Stimulated activated CD4-positive, alpha-beta T cell treated with anti-CD3 and anti-CD28 coated beads, Interleukin-4, amount 100 ng/mL, for 48 hours (primary cell): Measurements from ENCODE around the gene SERAC1.
"Not testable (repeated sequence)": the region's sequence is repeated elsewhere in the genome, so short reads cannot be mapped to it uniquely, and the experiment has no call there.

ENCODE experiments used
- DNase-seq, 2 donors: peaks; one replicate each; pipeline ENCODE4 v3.0.0-alpha.2; 2020; ENCODE audit warnings: low read depth in 2 of 2

The SERAC1 gene

DNA sequence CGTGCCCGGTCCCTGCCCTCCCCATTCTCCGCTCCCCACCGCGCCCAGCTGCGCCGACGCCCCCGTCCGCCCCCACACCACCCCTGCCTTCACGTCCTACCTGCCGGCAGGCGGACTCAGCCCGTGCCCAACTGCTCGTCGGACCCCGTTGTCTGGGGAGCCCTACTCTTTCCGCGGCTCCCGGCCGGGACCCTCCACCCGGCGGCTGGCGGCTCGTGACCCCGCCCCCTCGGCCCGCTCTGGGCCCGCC, at the start of gene SERAC1:
SERAC1 (minus strand) TSS at position 223 of the 250 bp plus-strand sequence. CDS start 9,899 bp downstream, outside the sequence.
- no peak for DNase-seq

GRCh38 chr6:158213925-158214674, 46.0 kb upstream of the SERAC1 start:
- DNase-seq = peak; percentile 31 to 44

- DNase-seq = no peak
Measured at GRCh38 chr6:158211273-158212055, 43.4 kb upstream of the SERAC1 start.

DNA sequence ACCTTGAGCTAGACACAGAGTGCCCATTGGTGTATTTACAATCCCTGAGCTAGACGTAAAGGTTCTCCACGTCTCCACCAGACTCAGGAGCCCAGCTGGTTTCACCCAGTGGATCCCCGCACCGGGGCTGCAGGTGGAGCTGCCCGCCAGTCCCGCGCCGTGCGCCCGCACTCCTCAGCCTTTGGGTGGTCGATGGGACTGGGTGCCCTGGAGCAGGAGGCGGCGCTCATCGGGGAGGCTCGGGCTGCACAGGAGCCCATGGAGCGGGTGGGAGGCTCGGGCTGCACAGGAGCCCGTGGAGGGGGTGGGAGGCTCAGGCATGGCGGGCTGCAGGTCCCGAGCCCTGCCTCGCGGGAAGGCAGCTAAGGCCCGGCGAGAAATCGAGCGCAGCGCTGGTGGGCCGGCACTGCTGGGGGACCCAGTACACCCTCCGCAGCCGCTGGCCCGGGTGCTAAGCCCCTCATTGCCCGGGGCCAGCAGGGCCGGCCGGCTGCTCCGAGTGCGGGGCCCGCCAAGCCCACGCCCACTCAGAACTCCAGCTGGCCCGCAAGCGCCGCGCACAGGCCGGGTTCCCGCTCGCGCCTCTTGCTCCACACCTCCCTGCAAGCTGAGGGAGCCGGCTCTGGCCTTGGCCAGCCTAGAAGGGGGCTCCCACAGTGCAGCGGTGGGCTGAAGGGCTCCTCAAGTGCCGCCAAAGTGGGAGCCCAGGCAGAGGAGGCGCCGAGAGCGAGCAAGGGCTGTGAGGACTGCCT, 41.7 kb upstream of the SERAC1 start:
- DNase-seq = not testable (repeated sequence)

DNA sequence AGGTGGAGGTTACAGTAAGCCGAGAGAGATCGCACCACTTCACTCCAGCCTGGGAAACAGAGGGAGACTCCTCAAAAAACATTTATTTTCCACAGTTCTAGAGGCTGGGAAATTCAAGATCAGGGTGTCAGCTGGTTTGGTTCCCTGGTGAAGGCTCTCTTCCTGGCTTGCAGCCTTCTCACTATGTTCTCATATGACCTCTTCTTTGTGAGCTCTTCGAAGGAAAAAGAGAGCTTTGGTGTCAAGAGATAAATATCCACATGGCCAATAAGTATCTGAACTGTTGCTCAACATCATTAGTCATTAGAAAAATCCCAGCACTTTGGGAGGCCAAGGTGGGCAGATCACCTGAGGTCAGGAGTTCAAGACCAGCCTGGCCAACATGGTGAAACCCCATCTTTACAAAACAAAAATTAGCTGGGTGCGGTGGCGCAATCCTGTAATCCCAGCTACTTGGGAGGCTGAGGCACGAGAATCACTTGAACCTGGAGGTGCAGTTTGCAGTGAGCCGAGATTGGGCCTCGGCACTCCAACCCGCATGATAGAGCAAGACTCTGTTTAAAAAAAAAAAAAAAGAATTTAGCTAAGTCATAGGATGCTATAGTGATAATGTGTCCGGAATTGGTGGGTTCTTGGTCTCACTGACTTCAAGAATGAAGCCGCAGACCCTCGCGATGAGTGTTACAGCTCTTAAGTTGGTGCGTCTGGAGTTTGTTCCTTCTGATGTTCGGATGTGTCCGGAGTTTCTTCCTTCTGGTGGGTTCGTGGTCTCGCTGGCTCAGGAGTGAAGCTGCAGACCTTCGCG, 40.4 kb upstream of the SERAC1 start:
- DNase-seq = not testable (repeated sequence)

DNA sequence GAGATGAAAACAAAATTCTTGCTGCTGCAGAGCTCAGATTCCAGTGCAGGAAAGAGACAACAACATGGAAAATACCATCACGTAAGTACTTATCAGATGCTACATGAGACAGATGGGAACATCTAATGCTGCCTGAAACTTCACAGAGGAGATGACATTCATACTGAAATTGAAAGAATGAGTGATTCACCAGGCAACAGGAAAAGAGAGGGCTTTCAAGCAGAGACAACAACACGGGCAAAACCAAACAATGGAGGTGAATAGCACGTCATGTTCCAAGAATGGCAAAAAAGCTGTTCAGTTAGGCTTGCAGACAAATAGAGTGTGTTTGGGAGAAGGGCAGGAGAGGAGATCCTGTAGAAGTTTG, 39.3 kb upstream of the SERAC1 start:
- DNase-seq = no peak

GRCh38 chr6:158206740-158207421, 38.8 kb upstream of the SERAC1 start:
- DNase-seq = no peak

DNA sequence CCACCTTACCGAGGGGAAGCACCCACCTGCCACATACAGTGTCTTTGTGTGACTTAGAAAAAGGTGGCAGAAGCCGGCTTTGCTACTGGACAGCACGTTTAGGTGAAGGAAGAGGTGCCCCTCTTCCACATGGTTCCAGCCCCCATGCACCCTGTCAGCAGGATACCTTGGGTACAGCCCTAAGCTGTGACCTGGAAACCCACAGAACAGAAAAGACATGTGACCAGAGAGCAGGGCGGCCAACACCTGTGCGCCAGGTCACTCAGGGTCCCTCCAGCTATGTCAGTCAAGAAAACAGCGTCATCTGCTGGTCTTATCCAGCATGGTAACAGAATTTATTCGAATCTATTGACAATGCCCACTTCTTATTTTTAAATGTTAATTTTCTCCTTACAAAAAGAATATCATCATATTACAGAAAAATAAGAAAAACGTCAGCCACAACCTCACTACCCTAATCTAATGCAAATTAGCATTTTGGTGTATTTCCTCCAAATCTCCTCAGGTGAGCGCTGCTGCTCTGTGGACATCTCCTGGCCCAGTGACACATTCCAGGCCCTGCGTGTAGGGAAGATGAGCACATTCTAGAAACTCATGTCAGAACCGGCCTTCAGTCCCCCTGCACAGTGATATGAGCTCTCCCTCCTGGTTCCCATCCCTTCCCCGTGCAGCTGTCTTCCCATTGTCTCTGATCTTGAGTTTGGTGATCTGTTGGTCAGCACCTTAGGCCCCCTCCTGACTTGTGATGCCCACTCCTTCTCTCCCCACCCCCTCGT, 37.3 kb upstream of the SERAC1 start:
- no peak for DNase-seq

DNA sequence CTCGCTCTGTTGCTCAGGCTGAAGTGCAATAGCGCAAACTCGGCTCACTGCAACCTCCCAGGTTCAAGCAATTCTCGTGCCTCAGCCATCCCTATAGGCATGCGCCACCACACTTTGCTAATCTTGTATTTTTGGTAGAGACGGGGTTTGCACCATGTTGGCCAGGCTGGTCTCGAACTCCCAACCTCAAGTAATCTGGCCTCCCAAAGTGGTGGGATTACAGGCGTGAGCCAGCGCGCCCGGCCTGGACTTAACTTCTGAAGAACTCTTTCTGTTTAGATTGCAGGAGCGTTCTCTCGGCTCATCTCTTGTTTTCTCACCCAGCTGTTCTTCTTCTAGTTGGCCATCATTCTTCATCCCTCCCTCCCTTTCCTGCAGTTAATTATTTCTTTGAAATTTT, 30.4 kb upstream of the SERAC1 start:
- no peak for DNase-seq

DNA sequence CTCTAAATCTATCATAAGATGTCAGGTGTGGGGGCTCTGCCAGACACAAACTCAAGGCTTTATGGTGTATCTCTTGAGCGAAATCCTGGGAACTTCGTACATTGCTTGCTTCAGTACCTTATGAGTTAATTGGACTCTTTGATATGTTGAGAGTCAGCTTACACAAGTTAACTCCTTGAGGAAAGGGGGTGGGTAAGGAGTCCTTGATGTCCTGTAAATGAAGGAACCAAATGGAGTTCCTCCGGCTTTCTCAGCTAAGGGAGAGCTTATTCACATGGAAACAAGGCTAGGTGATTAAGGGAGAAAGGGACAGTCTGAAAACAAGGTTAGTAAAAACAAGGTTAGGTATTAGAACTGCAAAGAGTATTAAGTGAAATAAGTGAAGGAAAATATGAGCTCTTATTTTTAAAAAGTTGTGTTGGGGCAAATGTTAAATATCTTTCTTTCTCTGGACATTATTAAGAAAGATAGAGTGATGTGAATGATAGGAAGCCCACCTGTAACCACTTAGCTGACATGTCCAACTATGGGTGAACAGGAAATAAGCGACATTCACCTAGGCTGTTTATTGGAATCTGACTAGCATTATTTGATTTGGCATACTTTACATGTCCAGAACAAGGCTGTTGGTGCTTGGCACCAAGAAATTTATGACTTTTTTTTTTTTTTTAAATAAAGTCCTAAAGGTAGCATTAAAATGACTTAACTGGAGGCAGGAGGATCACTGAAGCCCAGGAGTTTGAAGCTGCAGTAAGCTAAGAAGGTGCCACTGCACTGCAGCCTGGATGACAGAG, 26.6 kb upstream of the SERAC1 start:
- DNase-seq = no peak

GRCh38 chr6:158191761-158192160, 23.7 kb upstream of the SERAC1 start:
- DNase-seq = no peak

DNA sequence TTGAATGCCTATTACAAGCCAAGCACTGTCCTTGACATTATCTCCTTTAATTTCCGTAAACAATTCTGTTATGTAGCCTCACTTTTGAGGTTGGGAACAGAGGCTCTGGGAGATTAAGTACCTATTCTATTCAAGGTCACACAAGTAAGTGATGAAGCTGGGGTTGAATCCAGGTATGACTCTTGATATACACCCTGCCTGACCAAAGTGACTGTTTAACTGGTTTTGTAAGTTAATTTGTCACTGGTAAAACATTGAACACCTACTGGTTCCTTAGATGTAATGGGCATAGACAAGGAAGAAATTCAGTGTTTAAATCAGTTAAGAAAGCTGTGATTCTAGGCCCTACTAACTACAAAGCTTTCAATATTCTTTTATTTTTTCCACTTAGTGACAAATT, 23.0 kb upstream of the SERAC1 start:
- no peak for DNase-seq

DNA sequence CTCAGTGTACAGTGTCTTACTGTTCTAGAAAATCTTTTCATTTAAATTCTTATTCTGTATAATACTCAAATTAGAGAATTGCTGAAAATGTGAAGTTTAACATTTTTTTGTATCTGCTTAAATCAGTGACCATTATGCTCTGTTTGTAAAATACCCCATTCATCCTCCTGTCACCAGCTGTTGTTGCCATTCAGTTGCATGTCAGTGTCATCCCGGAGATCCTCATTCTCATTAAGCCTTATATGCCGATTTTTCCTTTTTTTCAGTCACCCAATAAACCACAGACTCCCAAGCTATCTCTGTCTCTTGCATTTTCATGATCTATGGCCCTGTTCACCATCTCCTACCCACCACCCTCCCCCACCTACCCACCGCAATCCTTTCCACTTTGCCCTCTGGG, 20.5 kb upstream of the SERAC1 start:
- DNase-seq = no peak

- DNase-seq = no peak
Measured at GRCh38 chr6:158185729-158186456, 17.8 kb upstream of the SERAC1 start.

DNA sequence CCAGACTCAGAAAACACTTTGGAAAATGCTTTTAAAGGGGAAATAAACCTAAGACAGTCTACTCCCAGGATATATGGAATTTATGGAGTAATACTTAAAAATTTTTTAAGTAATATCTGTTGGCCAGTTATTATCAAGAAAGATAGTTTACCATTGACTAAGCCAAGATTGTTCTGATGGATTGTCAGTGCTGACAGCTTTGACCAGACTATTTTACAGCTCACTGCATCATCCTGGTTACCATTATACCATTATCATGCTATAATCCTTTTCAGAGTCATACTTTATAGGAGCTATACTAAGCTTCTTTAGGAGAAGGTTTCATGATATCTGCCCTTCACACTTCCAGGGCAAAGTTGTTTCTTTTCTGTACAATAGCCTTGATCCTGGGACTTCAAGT, 16.5 kb upstream of the SERAC1 start:
- no peak for DNase-seq

DNA sequence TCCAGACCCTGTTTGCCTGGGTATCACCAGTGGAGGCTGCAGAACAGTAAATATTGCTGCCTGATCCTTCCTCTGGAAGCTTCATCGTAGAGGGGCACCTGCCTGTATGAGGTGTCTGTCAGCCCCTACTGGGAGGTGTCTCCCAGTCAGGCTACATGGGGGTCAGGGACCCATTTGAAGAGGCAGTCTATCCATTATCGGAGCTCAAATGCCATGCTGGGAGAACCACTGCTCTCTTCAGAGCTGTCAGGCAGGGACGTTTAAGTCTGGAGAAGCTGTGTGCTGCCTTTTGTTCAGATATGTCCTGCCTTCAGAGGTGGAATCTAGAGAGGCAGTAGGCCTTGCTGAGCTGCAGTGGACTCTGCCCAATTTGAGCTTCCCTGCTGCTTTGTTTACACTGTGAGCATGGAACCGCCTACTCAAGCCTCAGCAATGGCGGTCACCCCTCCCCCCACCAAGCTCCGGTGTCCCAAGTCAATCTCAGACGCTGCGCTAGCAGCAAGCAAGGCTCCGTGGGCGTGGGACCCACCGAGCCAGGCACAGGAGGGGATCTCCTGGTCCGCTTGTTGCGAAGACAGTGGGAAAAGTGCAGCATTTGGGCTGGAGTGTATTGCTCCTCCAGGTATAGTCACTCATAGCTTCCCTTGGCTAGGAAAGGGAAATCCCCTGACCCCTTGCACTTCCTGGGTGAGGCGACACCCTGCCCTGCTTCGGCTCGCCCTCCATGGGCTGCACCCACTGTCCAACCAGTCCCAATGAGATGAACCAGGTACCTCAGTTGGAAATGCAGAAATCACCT, 15.3 kb upstream of the SERAC1 start:
- not testable (repeated sequence) for DNase-seq

DNA sequence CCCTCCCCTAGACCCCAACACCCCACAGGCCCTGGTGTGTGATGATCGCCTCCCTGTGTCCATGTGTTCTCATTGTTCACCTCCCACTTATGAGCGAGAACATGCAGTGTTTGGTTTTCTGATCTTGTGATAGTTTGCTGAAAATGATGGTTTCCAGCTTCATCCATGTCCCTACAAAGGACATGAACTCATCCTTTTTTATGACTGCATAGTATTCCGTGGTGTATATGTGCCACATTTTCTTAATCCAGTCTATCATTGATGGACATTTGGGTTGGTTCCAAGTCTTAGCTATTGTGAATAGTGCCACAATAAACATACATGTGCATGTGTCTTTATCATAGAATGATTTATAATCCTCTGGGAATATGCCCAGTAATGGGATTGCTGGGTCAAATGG, 9.7 kb upstream of the SERAC1 start:
- not testable (repeated sequence) for DNase-seq

DNA sequence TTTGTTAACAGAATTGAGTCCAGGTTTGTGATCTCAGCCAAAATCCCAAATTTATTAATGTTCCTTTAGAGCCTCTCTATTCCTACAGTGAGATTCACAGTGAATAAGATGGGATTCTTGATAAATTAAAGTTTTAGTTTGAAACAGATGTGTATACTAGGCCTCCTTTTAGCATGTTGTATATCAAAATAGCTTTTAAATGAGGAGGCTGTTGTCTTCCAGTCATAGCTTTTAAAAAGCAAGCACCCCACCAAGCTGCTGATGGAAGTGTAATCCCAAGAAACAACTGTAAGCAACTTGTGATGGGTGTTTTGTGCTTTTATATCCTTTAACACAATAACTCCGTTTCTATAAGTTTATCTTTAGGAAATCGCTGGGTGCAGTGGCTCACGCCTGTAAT, 7.0 kb upstream of the SERAC1 start:
- DNase-seq = no peak
